GM18526 (cell line): ENCODE measurements around the gene SIAH1.

Experiments
- POLR2A ChIP-seq: IDR thresholded peaks from 3 replicates; pipeline ENCODE4 v1.6.1; 2011; ENCODE audit not compliant: insufficient read length; ENCODE audit errors: extremely low read depth

The SIAH1 gene, protein sequence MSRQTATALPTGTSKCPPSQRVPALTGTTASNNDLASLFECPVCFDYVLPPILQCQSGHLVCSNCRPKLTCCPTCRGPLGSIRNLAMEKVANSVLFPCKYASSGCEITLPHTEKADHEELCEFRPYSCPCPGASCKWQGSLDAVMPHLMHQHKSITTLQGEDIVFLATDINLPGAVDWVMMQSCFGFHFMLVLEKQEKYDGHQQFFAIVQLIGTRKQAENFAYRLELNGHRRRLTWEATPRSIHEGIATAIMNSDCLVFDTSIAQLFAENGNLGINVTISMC

GRCh38 chr16:48385253-48386150 lies at the start of gene SIAH1:
SIAH1 (minus strand) TSS chr16:48385413; CDS start chr16:48362428, 22,985 bp downstream.
- TF ChIP-seq POLR2A = peak; percentile 82

- TF ChIP-seq POLR2A = no peak
These were observed 49.6 kb upstream of the SIAH1 start for GRCh38 chr16:48434653-48435317.

DNA sequence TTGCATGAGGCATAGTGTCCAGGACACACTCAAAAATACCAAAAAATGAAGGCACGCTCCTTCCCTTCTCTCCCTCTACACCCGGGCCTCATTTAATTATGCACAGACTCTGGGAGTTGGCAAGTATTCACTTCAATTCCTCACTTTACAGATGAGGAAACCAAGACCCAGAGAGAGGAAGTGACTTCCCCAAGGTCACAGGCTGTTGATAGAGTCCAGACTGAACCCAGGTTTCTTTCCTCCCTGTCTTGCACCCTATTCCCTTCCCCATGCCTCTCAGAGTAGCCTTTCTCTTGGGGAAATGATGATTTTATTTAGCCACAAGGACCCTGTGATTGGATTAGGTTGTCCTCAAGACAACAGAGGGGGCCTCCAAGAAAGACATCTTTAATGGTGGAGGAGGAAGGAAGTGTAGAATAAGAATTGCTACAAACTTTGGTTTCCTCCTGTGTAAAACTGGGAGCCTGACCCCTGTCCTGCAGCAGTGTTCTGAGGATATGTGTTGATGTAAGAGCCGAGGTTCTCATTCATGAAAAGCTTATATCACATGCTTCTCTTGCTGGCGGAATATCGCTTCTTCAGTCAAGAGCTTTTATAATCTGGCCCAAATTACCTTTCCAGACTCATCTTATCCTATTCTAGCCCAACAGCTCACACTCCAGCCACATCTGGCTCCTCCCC lies 48.8 kb upstream of the SIAH1 start:
- TF ChIP-seq POLR2A = no peak

DNA sequence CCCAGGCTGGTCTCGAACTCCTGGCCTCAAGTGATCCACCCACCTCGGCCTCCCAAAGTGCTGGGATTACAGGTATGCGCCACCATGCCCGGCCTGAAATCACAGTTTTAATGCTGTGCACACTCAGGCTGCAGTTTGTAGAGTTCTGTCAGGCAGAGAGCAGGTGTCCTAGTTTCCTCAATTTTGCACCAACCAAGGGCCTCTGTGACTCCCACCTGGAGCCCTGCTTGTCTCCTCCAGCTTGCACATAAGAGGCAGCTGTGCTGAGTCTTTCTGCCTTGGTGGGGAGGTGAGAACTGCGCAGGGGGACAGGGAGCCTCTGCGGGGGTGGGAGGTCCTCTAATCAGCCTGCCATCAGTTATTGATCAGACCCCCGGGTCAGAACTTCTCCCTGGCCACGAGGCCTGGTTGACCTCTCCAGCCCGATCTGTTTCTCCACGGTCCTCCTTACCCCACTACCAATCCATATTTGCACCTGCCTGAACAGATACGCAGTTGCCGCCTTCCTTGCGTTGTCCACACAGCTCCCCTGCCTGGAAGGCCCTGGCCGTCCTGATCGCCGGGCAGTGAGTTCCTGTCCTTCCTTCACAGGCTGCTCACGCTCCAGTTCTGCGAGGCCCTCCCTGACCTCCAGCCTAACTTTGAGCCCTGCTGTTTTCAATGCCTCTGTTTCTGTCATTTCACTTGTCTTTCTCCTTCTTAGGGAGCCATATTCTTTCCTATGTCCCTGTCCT lies 48.1 kb upstream of the SIAH1 start:
- no peak for TF ChIP-seq POLR2A

DNA sequence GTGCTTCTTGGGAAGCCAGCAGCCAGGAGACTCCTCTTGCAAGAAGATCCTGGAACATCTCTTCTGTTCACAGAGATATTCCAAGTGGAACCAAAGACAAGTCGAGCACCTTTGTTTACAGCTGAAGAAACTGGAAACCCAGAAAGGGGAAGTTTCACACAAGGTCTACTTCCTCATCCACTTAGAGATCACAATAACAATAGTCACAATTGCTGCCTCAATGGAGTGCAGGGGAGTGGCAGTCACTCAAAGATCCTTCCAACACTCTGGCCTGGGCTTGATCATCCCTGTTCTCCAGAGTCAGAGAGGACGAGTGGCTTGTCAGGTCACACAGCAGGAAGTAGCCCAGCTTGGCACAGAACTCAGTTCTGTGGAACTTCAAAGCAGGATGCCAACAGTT lies 46.9 kb upstream of the SIAH1 start:
- TF ChIP-seq POLR2A = no peak

DNA sequence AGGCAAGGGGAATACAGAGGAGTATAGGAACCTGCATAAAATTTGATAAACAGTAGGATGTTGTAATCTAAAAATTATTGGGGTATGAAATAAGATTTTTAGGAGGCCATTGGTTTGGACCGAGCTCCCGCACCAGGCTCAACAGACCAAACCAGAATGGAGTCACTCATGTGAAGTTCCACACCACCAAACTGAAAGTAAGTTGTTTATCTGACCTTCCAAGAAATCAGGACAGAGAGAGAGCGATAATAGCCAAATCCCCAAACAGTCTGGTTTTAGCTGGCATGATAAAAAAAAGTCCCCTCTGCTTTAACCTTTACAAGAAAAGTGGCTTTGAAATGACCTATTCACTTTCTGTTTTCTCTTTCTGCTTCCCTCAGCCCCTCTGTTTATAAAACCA lies 45.7 kb upstream of the SIAH1 start:
- TF ChIP-seq POLR2A = no peak

- no peak for TF ChIP-seq POLR2A
These were observed 41.3 kb upstream of the SIAH1 start for GRCh38 chr16:48426244-48427141.

GRCh38 chr16:48422537-48422936 lies 37.3 kb upstream of the SIAH1 start:
- no peak for TF ChIP-seq POLR2A

DNA sequence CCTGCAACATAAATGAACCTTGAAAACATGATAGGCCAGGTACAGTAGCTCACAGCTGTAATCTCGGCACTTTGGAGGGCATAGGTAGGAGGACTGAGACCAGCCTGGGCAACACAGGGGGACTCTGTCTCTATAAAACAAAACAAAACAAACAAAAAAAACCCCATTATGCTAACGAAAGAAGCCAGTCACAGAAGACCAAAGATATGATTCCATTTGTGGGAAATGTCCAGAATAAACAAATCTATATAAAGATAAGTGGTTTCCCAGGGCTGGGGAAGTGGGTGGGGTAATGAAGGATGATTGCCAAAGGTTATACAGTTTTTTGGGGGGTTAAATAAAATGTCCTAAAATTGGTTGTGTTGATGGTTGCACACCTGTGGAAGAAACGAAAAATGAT lies 36.5 kb upstream of the SIAH1 start:
- TF ChIP-seq POLR2A = no peak

DNA sequence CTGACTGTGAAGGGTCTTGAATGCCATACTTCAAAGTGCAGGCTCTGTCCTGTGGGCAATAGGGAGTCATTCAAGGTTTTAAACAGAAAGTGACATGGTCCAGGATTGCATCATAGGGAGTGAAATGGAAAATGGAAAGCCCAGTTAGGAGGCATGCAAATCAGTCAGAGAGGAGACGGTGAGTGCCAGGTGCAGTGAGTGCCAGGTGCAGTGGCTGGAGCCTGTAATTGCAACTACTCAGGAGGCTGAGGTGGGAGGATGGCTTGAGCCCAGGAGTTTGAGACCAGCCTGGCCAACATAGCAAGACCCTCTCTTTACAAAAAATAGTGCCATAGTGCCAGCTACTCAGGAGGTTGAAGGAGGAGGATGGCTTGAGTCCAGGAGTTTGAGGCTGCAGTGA lies 35.2 kb upstream of the SIAH1 start:
- no peak for TF ChIP-seq POLR2A

DNA sequence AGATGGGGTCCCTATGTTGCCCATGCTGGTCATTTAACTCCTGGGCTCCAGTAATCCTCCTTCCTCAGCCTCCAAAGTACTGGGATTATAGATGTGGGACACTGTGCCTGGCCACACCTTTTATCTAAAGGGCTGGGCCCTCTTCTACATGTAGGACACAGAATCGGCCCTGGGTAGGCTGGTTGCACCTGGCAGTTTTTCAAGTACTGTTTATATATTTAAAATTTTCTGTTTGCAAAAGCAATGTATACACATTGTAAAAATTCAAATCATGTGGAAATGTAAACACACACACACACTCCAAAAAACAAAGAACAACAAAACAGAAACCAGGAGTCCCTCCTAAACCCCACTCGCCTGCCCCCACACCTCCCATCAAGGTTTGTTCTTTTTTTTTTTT lies 28.1 kb upstream of the SIAH1 start:
- TF ChIP-seq POLR2A = no peak

GRCh38 chr16:48409839-48410632 lies 24.8 kb upstream of the SIAH1 start:
- no peak for TF ChIP-seq POLR2A

GRCh38 chr16:48408688-48409087 lies 23.5 kb upstream of the SIAH1 start:
- TF ChIP-seq POLR2A = no peak

GRCh38 chr16:48405907-48406306 lies 20.7 kb upstream of the SIAH1 start:
- TF ChIP-seq POLR2A = no peak
